DND-41 (cell line): Measurements from ENCODE around the gene ARMC9.

Source experiments
- EZH2 ChIP-seq: IDR thresholded peaks from 3 replicates; pipeline ENCODE4 v1.6.1; 2012; ENCODE audit warnings: borderline replicate concordance, low read depth, mild to moderate bottlenecking, moderate library complexity, low read length, inconsistent platforms; ENCODE audit not compliant: severe bottlenecking
- TF ChIP-seq, protein P1 (sequence below): IDR thresholded peaks from 2 replicates; pipeline ENCODE4 v1.5.1; 2012; ENCODE audit warnings: borderline replicate concordance, low read length, moderate library complexity, mild to moderate bottlenecking; ENCODE audit not compliant: poor library complexity, severe bottlenecking; ENCODE audit errors: extremely low read depth

DNA sequence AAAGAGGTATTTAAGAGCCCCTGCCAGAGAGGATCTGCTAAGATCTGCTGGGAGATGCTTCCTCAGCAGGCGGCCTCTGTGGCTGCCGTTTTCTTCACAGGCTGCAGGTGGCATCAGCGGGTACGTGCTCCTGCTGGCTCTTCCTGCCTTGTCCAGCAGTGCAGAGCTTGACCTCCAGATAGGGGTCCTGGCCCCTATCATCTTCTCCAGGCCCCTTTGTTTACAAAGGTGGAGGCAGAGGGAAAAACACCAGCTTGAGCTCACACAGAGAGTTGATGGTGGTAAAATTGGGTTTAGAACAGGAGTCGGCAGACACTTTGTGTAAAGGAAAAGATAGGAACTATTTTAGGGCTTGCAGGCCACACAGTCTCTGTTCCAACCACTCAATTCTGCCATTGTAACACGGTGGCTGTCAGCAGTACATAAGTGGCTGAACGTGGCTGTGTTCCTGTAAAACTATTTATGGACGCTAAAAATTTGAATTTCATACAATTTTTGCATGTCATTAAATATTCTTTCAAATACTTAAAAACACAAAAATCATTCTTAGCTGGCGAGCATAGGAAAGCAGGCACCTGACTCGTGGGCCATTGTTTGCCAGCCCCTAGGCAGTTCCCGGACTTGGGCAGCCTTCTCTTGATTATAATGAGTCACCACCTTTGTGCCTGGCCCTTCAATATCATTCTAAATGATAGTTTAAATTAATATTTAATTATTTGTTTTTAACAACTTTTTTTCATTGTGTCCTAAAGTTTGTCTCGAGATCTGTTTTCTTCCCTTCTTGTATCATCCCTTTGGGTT is 98.9 kb downstream of the ARMC9 start:
- TF ChIP-seq, protein P1, sequence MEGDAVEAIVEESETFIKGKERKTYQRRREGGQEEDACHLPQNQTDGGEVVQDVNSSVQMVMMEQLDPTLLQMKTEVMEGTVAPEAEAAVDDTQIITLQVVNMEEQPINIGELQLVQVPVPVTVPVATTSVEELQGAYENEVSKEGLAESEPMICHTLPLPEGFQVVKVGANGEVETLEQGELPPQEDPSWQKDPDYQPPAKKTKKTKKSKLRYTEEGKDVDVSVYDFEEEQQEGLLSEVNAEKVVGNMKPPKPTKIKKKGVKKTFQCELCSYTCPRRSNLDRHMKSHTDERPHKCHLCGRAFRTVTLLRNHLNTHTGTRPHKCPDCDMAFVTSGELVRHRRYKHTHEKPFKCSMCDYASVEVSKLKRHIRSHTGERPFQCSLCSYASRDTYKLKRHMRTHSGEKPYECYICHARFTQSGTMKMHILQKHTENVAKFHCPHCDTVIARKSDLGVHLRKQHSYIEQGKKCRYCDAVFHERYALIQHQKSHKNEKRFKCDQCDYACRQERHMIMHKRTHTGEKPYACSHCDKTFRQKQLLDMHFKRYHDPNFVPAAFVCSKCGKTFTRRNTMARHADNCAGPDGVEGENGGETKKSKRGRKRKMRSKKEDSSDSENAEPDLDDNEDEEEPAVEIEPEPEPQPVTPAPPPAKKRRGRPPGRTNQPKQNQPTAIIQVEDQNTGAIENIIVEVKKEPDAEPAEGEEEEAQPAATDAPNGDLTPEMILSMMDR: peak; percentile 60
- TF ChIP-seq EZH2: no peak
